Kidney epithelial cell (primary cell): ENCODE measurements around the gene RECK. TPM values are rescaled to one million over a fixed set of nuclear protein-coding genes. Genes with fewer than 3 reads are reported as not detected.

Experiments
- DNase-seq: peaks from one replicate; pipeline ENCODE4 v3.0.0-alpha.2; 2010; ENCODE audit warnings: low read depth
- H3K27me3 ChIP-seq: 2 replicates; pipeline ENCODE4 v1.6.0; 2011; ENCODE audit warnings: low read length; ENCODE audit not compliant: control insufficient read depth, insufficient read depth
- H3K36me3 ChIP-seq: 2 replicates; pipeline ENCODE4 v1.5.1; 2011; ENCODE audit warnings: low read length; ENCODE audit not compliant: control insufficient read depth, insufficient read depth
- H3K4me3 ChIP-seq: 2 replicates; pipeline ENCODE4 v1.5.1; 2011; ENCODE audit warnings: low read depth, mild to moderate bottlenecking, control low read depth, low read length
- total RNA-seq: library from RNA; depleted of rRNA; stranded (reverse); fragments of >200 nt; gene quantifications from 2 replicates; pipeline ENCODE4 v1.2.3, GENCODE V29; 2015
- TF ChIP-seq, protein P1 (sequence below): IDR thresholded peaks from 2 replicates; pipeline ENCODE4 v1.5.1; 2011; ENCODE audit warnings: mild to moderate bottlenecking, moderate library complexity, low read length, control low read depth, inconsistent platforms; ENCODE audit not compliant: insufficient read depth, poor library complexity, severe bottlenecking

The RECK gene
- total RNA-seq, 1 donor from 2014 or later: 4.0 TPM

DNA sequence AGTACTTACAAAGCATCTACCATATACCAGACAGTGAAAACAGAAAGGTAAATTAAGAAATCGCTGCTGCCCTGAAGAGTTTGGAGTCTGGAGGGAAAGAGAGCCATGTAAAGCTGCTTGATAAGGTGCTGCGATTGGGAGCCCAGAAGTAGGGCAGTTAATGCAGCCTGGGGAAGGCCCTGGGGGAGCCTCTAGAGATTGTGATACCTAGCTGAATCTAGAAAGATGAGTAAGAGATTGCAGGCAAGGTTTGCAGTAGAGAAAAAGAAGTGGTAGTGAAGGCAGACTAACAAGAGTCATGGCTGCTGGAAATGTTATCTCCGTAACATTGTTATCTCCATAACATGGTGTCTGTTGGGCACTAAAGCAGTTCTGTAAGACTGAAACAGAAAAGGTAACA, 75.8 kb downstream of the RECK start:
- Histone ChIP-seq H3K4me3 (no peak overlapping the region), H3K36me3 (no peaks in the 10 kb centered on the region), H3K27me3 (no peaks in the 10 kb centered on the region)
- DNase-seq: no peak
- TF ChIP-seq, protein P1, sequence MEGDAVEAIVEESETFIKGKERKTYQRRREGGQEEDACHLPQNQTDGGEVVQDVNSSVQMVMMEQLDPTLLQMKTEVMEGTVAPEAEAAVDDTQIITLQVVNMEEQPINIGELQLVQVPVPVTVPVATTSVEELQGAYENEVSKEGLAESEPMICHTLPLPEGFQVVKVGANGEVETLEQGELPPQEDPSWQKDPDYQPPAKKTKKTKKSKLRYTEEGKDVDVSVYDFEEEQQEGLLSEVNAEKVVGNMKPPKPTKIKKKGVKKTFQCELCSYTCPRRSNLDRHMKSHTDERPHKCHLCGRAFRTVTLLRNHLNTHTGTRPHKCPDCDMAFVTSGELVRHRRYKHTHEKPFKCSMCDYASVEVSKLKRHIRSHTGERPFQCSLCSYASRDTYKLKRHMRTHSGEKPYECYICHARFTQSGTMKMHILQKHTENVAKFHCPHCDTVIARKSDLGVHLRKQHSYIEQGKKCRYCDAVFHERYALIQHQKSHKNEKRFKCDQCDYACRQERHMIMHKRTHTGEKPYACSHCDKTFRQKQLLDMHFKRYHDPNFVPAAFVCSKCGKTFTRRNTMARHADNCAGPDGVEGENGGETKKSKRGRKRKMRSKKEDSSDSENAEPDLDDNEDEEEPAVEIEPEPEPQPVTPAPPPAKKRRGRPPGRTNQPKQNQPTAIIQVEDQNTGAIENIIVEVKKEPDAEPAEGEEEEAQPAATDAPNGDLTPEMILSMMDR: no peak

DNA sequence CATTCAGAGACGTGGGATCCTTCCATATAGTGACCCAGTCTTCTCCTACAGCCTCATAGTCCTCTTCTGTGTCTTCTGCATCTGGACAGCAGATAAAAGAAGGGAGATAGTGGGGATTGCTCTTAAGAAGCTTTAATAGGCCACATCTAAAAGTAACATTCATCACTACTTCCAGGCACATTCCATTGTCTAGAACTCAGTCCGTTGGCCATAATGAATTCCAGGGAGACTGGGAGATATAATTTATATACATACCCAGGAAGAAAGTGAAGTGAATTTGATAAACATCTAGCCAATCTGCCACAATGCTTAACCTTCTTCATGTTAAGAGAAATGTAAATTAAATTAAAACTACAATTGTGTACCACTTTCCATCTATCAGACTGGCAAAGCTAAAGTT, 77.3 kb downstream of the RECK start:
- no peak for DNase-seq
- TF ChIP-seq, protein P1: no peak
- no peak overlapping the region for H3K4me3 ChIP-seq
- H3K36me3 ChIP-seq: no peaks in the 10 kb centered on the region
- H3K27me3 ChIP-seq: no peaks in the 10 kb centered on the region

DNA sequence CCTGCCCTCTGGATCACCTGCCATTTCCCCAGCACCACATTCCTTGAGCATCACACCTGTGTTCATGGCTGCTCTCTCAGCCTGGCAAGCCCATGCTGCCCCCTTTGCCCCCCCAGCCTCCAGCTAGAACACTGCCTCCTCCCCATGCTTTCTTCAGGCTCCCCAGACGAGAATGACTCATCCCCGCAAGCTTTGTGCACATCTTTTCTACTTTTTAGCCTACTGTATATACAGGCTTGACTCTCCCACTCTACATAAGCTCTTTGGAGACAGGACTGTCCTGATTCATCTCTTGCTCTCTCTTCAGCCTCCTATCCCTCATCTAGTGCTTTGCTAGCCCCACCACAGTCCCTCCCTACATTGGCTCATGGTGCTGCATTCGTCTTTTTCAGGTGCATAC, 79.9 kb downstream of the RECK start:
- H3K4me3 ChIP-seq: no peak overlapping the region
- TF ChIP-seq, protein P1: no peak

DNA sequence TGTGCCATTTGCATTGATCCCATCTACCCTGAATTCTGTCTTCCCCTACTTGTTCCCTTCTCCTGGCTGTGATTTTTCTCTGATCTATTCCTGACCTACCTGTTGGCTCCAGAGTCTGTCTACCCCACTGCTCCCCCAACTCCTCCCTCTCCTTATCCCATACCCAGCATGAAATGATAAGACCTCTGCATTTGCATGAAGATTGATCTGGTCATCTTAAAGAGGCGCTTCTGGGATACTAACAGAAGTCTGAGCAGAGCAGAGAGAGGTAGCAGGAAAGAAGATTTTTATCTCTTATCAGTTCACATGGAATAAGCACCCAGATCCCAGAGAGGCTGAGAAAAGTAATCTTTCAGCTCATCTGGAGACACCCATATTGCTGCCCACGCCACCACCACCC, 81.5 kb downstream of the RECK start:
- no peak overlapping the region for H3K4me3 ChIP-seq
- peaks cover 1% of the 10 kb centered on the region for H3K36me3 ChIP-seq
- H3K27me3 ChIP-seq: no peaks in the 10 kb centered on the region
- TF ChIP-seq, protein P1: no peak
- no peak for DNase-seq

More for the DNA sequence above, 79.9 kb downstream of the RECK start:
- Histone ChIP-seq H3K36me3 (no peaks in the 10 kb centered on the region), H3K27me3 (no peaks in the 10 kb centered on the region)
- DNase-seq: no peak

DNA sequence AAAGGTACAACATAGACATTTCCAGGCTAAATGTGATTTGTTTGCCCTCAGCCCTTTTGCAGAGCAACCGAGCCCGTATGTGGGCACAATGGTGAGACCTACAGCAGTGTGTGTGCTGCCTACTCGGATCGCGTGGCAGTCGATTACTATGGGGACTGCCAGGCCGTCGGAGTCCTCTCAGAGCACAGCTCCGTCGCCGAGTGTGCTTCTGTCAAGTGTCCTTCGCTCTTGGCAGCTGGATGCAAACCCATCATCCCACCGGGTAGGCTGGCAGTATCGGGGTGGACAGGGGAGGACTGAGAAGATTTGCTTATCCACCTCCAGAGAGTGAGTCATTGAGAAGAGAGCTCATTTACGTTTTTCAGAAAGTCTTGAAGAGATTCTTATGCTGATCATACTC, 82.0 kb downstream of the RECK start:
- no peak overlapping the region for H3K4me3 ChIP-seq
- DNase-seq: no peak
- TF ChIP-seq, protein P1: no peak
- no peaks in the 10 kb centered on the region for H3K27me3 ChIP-seq
- peaks cover 1% of the 10 kb centered on the region for H3K36me3 ChIP-seq

DNA sequence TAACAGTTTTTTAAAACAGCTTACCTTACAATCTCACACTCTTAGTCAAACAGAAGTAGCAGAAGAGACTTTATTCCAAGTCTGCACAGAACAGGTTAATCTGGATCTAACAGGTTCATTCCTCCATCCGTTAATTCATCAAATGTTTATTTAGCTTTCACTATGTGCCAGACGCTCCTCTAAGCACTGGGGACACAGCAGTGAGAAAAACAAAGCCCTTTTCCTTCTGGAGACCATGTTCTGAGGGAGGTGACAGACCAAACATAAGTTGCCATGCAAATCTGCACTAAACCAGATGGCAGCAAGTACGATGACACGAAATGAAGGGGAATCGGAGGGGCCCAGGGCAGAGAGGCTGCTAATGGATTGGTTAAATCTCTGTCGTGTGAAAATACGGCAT, 82.8 kb downstream of the RECK start:
- no peak for DNase-seq
- Histone ChIP-seq H3K27me3 (no peaks in the 10 kb centered on the region), H3K4me3 (no peak overlapping the region), H3K36me3 (peaks cover 1% of the 10 kb centered on the region)
- TF ChIP-seq, protein P1: no peak
